ENCODE measurements around the gene AHCYL1. TPM values are rescaled to one million over a fixed set of nuclear protein-coding genes. Genes with fewer than 3 reads are reported as not detected.
A peak's percentile ranks its signal among the peaks of the same experiment; 100 is the strongest.

AHCYL1 gene
- total and polyA plus RNA-seq, 8 donors = 29.8 to 85.5 (median 50.1) TPM

DNA sequence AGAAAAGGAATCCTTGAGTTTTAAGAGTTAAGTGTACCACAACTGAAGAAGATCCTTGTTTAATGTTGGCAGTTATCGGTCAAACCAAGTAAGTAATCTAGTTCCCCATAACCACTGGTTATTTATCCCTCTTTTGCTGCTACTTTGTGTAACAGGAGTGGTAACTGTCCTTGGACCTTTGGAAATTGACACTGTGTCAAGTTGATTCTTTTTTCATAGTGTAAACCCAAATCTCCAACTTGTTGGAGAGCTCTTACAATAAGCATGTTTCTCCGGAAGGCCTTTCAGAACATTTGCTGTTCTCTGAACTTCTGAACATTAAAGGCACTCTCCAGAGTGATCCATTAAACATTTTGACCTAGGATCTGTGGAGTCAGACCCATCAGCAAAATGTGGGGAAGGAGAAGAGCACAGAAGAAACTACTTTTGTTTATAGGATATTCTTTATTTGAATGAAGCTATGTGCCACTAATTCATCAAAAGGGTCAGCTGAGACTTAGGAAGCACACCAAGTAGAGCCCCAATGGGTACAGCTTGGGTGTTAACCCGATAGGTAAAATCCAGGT lies 3.9 kb downstream of the AHCYL1 start:
- H3K4me1 ChIP-seq = peaks cover 15 to 56% (median 44%) of the 10 kb centered on the region in 3 donors
- intact Hi-C loops (cut with DNase I) = loop anchor here in 2 of 3 donors (10.0 kb wide), 2 partner anchors 354 to 444 kb away; partner anchors contain the start of gene GNAI3 (in 1 of the 2)
- TF ChIP-seq, protein P1, sequence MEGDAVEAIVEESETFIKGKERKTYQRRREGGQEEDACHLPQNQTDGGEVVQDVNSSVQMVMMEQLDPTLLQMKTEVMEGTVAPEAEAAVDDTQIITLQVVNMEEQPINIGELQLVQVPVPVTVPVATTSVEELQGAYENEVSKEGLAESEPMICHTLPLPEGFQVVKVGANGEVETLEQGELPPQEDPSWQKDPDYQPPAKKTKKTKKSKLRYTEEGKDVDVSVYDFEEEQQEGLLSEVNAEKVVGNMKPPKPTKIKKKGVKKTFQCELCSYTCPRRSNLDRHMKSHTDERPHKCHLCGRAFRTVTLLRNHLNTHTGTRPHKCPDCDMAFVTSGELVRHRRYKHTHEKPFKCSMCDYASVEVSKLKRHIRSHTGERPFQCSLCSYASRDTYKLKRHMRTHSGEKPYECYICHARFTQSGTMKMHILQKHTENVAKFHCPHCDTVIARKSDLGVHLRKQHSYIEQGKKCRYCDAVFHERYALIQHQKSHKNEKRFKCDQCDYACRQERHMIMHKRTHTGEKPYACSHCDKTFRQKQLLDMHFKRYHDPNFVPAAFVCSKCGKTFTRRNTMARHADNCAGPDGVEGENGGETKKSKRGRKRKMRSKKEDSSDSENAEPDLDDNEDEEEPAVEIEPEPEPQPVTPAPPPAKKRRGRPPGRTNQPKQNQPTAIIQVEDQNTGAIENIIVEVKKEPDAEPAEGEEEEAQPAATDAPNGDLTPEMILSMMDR (IDR thresholded peaks at IDR 0.05) = no peak
- WGBS, 2 donors = 68 to 73% methylated on average over 3 of the region's 3 CpGs
- H3K27ac ChIP-seq = peak overlapping the region in 1 of 4 donors; percentile 33
- no peaks in the 10 kb centered on the region for H3K36me3 ChIP-seq
- DNase-seq = no peak
- H3K4me3 ChIP-seq = no peak overlapping the region
- no peak for ATAC-seq
- no peak for FAIRE-seq
- H3K9me3 ChIP-seq = no peaks in the 10 kb centered on the region
- H3K27me3 ChIP-seq = no peaks in the 10 kb centered on the region

DNA sequence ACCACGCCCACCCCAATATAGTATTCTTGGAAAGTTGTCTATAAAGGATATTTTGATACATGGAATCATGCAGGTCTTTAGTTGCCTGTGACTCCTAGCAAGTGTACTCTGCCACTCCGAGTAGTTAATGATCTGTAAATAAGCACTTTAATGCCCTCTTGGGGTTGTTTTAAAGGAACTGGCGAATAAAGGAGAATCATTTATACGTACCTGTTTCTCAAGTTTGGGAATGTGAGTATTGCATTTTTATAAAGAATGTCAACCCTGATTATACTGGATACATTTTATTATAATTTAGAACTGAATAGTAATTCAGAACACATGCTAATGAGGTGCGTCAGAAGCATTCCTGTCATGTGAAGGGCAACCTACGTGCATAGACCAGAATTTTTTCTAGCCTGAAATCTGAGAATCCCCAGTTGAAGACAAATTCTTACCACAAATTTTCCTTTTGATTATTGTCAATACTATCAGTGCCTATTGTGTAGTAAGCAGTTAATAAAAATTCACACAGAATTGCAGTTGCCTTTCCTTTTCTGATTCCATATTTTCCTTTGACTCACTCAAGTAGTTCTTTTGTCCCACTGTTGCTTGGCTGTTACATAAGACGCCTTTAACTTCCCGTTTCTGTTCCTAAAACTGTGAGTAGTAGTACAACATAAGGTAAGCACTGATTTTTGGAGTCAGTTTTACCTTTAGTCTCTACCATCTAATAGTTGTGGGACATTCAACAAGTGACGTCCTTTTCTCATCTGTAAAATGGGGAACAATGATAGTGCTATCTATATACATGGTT lies 5.1 kb downstream of the AHCYL1 start:
- FAIRE-seq (no peak), ATAC-seq (no peak), DNase-seq (no peak)
- H3K9me3 ChIP-seq = no peaks in the 10 kb centered on the region
- intact Hi-C loops (cut with DNase I) = loop anchor here in 2 of 3 donors (10.0 kb wide), 2 partner anchors 355 to 445 kb away; partner anchors contain the start of gene GNAI3 (in 1 of the 2)
- H3K27ac ChIP-seq = no peak overlapping the region
- H3K4me3 ChIP-seq = no peak overlapping the region
- TF ChIP-seq, protein P1 (IDR thresholded peaks at IDR 0.05) = no peak
- peaks cover 19 to 67% (median 51%) of the 10 kb centered on the region in 3 donors for H3K4me1 ChIP-seq
- H3K27me3 ChIP-seq = no peaks in the 10 kb centered on the region
- 60 to 61% methylated on average over 9 of the region's 9 CpGs for WGBS, 2 donors
- no peaks in the 10 kb centered on the region for H3K36me3 ChIP-seq

DNA sequence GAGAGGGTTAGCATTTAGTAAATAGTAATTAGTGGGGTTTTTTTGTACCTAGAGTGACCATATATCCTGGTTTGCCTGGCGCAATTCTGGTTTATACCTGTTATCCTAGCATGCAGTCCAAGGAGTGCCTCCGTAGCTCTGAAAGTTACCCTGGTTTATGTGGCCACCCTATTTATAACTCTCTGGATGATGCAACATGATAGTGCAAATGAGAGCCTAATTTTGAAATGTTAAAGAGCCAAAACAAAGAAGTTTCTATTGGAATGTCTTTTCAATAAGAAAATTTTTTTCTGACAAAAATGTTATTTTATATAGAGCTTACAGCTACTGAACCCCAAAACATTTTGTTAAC lies 5.7 kb downstream of the AHCYL1 start:
- DNase-seq = no peak
- Histone ChIP-seq H3K4me3 (no peak overlapping the region), H3K9me3 (no peaks in the 10 kb centered on the region), H3K27ac (no peak overlapping the region), H3K36me3 (no peaks in the 10 kb centered on the region), H3K4me1 (peaks cover 24 to 70% (median 57%) of the 10 kb centered on the region in 3 donors), H3K27me3 (no peaks in the 10 kb centered on the region)
- no peak for ATAC-seq
- TF ChIP-seq, protein P1 (IDR thresholded peaks at IDR 0.05) = no peak
- FAIRE-seq = no peak
- intact Hi-C loops (cut with DNase I) = no loop called here
- WGBS, 2 donors = 82 to 89% methylated on average over 2 of the region's 2 CpGs

DNA sequence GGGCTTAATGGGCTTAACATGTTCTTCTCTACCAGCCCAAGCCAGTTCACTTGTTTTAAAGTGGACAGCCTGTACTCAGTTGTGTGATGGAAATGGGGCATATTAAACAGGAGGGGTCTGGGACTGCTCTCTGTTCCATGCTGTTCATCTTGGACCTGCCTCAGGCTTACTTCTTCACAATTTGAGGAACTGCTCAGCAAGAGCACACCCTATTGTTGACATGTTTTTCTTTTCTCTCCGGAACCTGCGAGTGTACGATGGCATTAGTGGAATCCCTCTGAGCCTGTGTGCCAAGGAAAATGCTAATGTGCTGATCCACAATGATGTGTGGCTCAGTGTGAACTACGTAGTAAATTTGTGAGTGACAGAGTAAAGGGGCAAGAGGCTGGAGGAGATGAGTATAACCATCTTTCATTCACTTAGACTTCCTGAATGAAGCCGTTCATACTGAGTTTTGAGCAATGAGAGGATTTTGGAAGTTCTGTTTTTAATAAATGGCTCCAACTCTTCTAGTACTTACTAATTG lies 6.9 kb downstream of the AHCYL1 start:
- Histone ChIP-seq H3K36me3 (no peaks in the 10 kb centered on the region), H3K9me3 (no peaks in the 10 kb centered on the region), H3K27me3 (no peaks in the 10 kb centered on the region), H3K27ac (no peak overlapping the region), H3K4me1 (peaks cover 25 to 66% (median 56%) of the 10 kb centered on the region in 3 donors), H3K4me3 (no peak overlapping the region)
- 77 to 80% methylated on average over 5 of the region's 5 CpGs for WGBS, 2 donors
- DNase-seq = no peak
- no peak for ATAC-seq
- intact Hi-C loops (cut with DNase I) = no loop called here
- no peak for FAIRE-seq
- TF ChIP-seq, protein P1 (IDR thresholded peaks at IDR 0.05) = no peak
